Fibroblast of villous mesenchyme (primary cell): ENCODE results near the gene KCNMA1. TPM values are rescaled to one million over a fixed set of nuclear protein-coding genes. Genes with fewer than 3 reads are reported as not detected.

ENCODE experiments used
- DNase-seq: peaks from one replicate; pipeline ENCODE4 v3.0.0-alpha.2; 2010; ENCODE audit warnings: low read depth
- H3K4me3 ChIP-seq: 2 replicates; pipeline ENCODE4 v1.5.1; 2011; ENCODE audit warnings: low read depth, mild to moderate bottlenecking, low read length
- small RNA-seq: library from RNA; depleted of rRNA; stranded (forward); fragments of <200 nt; gene quantifications from one replicate; pipeline ENCODE3, GENCODE V24; 2012
- total RNA-seq: library from RNA; depleted of rRNA; stranded (reverse); fragments of >200 nt; gene quantifications from 2 replicates; pipeline ENCODE4 v1.2.3, GENCODE V29; 2012
- TF ChIP-seq, protein P1 (sequence below): IDR thresholded peaks from 2 replicates; pipeline ENCODE4 v1.5.1; 2012; ENCODE audit warnings: low read depth, mild to moderate bottlenecking, low read length; ENCODE audit not compliant: insufficient read depth

Gene KCNMA1
- total RNA-seq, 1 donor, result 36.7 TPM

DNA sequence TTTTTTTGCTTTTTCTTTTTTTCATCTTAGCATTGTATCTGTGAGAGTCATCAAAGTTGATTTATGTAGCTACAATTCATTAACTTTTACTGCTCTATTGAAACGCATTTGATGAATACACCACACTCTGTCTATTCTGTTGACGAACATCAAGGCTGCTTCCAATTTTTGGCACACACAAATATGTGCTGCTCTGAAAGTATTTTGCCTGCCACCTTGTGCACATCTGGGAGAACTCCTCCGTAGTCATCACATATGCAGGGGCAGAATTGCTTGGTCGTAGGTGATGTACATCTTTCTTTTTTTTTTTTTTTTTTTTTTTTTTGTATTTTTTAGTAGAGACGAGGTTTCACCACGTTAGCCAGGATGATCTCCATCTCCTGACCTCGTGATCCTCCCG is 796.8 kb downstream of the KCNMA1 start:
- no peak overlapping the region for H3K4me3 ChIP-seq
- TF ChIP-seq, protein P1, sequence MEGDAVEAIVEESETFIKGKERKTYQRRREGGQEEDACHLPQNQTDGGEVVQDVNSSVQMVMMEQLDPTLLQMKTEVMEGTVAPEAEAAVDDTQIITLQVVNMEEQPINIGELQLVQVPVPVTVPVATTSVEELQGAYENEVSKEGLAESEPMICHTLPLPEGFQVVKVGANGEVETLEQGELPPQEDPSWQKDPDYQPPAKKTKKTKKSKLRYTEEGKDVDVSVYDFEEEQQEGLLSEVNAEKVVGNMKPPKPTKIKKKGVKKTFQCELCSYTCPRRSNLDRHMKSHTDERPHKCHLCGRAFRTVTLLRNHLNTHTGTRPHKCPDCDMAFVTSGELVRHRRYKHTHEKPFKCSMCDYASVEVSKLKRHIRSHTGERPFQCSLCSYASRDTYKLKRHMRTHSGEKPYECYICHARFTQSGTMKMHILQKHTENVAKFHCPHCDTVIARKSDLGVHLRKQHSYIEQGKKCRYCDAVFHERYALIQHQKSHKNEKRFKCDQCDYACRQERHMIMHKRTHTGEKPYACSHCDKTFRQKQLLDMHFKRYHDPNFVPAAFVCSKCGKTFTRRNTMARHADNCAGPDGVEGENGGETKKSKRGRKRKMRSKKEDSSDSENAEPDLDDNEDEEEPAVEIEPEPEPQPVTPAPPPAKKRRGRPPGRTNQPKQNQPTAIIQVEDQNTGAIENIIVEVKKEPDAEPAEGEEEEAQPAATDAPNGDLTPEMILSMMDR, result no peak
- DNase-seq, result no peak

DNA sequence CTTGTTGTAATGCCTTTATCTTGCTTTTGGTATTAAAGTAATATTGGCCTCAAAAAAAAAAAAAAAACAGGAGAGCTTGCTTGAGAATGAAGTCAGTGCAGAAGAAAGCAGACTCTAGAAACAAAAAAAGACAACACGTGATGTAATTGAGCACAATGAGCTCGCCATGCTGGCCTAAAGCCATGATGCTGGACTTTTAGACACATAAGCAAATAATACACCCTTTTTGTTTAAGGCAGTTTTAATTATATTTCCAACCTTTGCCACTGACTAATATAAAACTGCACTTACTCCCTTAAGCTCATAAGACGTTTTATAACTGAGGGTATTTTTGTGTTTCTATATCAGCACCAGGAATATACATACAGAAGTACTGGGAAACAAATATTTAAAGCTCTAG is 798.3 kb downstream of the KCNMA1 start:
- TF ChIP-seq, protein P1, result no peak
- no peak overlapping the region for H3K4me3 ChIP-seq
- no peak for DNase-seq

DNA sequence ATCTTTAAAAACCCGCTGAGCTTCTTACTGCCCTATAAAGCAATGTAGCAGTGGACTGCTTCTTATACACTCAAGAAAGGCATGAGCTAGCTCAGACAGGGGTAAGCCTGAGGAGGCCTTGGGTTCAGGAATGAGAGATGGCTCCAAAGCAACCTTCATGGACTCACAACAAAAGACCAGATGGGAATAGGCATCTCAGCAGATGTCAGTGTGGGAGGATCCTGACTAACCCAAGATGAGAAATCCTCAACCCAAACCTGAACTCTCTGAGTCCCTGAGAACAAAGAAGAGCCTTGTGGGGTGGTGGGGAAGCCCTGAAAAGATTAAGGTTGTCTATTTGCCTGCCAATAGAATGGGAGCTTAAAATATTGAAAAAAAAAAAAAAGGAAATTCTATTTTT is 807.4 kb downstream of the KCNMA1 start:
- DNase-seq, result no peak
- TF ChIP-seq, protein P1, result no peak
- H3K4me3 ChIP-seq, result no peak overlapping the region

DNA sequence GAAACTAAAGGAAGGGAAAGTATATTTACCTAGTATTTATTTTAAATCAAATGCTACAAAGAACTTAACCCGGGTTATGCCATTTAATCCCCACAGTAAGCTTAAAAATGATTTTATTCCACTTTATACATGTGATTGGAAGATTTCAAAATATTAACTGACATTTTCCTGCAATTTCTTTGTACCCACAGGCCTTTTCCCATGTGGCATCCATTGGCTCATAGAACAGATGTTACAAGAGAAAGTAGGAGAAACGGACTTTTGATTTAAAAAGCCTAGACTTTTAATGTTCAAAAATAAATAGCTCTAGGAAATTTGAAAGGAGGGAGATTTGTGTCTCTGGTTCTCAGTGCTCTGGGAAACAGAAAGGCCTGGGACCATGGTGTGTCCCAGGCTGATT is 807.9 kb downstream of the KCNMA1 start:
- H3K4me3 ChIP-seq, result no peak overlapping the region
- DNase-seq, result no peak
- TF ChIP-seq, protein P1, result no peak

Small RNAs within 50 kb of the gene (small RNA-seq; reads per million reads assigned to genes)
- gene ATP5MC1P8 (not detected), gene COX6CP15 (not detected), gene RF00322 (not detected), gene RNA5SP321 (1.2 reads per million, percentile 24 among the genes with 10 or more reads in this experiment)
